NCI-H2081 (cell line): ENCODE measurements around the gene POLA1.
"Not testable (repeated sequence)": the region's sequence is repeated elsewhere in the genome, so short reads cannot be mapped to it uniquely, and the experiment has no call there.

ENCODE experiments used
- DNase-seq, 2 experiments: peaks; one replicate each; lab custom pipeline; 2025; lab: John Stamatoyannopoulos, UW

POLA1 gene

GRCh38 chrX:24799565-24799964, 105.8 kb downstream of the POLA1 start:
- no peak for DNase-seq

- DNase-seq: no peak
These were observed 111.5 kb downstream of the POLA1 start for GRCh38 chrX:24805201-24805600.

- not testable (repeated sequence) for DNase-seq
These were observed 126.1 kb downstream of the POLA1 start for GRCh38 chrX:24819807-24820206.

DNA sequence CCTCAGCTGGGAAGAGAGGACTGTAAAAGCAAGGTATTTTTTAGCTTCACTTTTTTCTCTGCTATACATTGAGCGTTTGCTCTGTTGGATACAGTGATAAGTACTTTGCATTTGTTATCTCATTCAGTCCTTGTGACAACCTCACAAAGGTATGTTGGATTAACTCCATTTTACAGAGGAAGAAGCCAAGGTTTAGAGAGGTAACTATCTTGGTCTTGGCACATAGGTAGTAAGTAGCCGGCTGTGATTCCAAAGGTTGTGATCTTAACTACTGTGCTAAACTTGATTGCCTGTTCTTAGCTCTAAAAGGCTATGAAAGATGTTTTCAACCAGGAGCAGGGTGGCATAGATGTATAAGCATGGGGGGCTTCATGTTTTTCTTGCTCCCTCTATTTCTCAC, 134.4 kb downstream of the POLA1 start:
- DNase-seq: no peak

DNA sequence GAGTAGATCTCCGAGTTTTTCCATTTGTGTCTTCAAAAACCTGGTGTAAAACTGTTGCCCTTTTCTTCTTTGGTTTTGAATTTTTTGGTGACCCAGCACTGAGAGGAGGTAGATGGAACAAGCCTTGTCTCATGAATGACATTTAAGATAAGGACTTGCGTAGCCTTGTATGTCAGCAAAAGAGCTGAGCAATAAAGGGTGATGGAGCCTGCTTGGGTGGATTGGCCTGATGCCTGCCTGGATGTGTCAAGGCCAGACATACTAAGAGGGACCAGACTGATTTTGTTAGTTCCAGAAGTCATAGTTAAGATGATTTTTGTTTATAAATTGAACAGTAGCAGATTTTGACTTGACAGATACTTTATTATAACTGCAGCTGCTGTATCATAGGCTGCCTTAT, 134.9 kb downstream of the POLA1 start:
- no peak for DNase-seq

GRCh38 chrX:24833695-24834094, 140.0 kb downstream of the POLA1 start:
- no peak for DNase-seq

GRCh38 chrX:24837966-24838365, 144.2 kb downstream of the POLA1 start:
- no peak for DNase-seq

- peak; percentile 27 to 49 for DNase-seq
These were observed 144.9 kb downstream of the POLA1 start for GRCh38 chrX:24838629-24839028.

DNA sequence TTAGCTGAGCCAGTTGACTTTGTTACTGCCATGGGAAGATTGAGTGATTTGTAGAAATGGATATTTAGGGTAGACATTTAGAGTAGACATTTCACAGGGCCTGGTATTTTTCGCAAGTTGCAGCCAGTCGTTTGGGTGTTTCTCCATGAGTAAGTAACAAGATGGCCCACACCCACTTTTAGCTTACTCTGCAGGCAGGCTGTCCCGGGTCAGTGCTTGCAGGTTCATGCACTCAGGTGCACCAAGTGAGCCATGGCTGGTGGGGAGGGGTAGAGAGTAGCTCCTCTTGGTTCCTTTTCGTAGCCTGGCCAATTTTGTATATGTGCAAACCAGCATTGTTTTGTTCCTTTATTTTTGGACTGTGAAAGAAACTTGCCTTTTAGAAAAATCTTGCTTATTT, 145.6 kb downstream of the POLA1 start:
- no peak for DNase-seq

DNA sequence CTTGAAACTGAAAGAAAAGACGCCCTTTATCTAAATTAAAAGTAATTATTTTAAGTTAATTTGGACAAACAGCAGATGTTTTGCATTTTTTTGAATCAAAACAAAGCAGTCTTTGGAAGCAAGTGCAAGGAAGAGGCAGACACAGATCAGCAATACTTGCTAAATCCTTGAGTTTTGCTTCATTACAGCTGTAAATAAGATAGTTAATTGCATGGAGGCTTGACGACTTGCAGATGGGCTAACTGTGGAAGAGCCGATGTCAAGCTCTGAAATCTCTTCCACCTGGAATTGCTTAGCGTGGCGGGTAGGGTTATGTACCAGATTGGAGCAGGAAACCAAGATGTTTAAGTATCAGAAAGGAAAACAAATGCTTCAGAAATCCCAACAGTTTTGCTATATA, 148.8 kb downstream of the POLA1 start:
- no peak for DNase-seq

DNA sequence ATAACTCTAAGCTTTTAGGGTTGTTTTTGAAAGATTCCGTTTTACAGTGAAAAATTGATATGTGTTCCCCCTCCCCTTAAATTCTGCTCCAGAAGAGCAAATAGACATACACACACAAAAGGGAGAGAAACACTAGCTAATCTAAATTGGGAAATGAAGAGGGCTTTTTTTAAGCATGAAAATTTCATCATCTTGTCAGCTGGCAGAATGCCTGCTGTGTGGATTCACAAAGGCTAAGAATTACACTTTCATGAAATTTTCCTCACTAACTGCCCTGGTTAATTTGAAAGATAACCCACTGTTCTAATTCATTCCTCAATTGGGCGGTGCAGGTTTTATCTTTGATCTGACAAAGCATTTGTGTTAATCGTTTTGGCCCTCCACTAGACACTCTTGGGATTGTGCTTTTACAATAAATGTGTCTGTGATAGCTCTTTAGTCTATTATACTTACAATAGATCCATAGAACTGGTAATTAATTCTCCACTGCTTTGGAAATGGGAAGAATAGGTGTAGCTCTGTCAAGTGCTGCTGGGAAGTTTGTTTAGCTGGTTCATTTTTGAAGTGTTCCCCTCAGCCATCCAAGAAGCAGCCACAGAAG, 152.9 kb downstream of the POLA1 start:
- DNase-seq: peak; percentile 15 to 54

DNA sequence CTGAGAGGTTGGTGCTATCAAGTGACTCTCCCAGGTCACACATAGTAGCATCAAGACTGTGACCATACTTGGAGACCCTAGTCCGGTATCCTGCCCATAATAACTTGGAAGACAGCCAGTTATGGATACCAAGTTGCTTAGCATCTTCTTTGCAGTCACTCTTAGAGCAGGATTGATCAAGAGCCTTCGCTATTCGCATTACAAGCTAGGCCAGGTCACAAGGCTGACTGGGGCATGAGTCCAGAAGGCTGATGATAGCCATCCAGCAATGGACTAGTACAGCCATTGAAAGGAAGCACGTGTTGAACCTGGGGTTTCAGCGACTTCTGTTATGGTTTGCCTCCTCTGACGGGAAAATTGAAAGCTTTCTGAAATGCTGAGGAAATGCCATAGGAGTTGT, 157.6 kb downstream of the POLA1 start:
- no peak for DNase-seq

DNA sequence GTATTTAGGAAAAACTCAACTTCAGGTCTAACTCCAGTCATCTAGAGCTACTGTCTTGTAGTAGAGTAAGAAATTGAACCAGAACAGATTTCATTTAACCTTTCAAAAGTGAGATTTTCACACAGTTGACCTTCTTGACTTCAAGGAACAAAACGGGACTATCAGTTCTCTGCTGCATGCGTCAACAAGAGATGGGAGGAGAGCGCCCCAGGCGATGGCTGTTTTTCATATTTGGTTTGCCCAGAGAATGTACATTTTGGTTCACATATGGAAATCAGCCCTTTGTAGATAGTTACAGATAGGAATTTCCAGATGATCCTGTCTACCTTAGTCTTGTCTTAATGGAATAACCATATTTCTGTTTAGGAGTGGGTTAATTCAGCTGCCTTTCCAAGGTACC, 158.1 kb downstream of the POLA1 start:
- no peak for DNase-seq

GRCh38 chrX:24858004-24858746, 164.5 kb downstream of the POLA1 start:
- DNase-seq: no peak

GRCh38 chrX:24859211-24859841, 165.6 kb downstream of the POLA1 start:
- no peak for DNase-seq

GRCh38 chrX:24860140-24860539, 166.4 kb downstream of the POLA1 start:
- DNase-seq: no peak

GRCh38 chrX:24862343-24862742, 168.6 kb downstream of the POLA1 start:
- no peak for DNase-seq

- not testable (repeated sequence) for DNase-seq
These were observed 170.1 kb downstream of the POLA1 start for GRCh38 chrX:24863779-24864178.

- DNase-seq: no peak
These were observed 176.4 kb downstream of the POLA1 start for GRCh38 chrX:24870143-24870542.

- no peak for DNase-seq
These were observed 181.0 kb downstream of the POLA1 start for GRCh38 chrX:24874604-24875247.

- peak; percentile 86 to 90 for DNase-seq
These were observed 183.0 kb downstream of the POLA1 start for GRCh38 chrX:24876530-24877287.

DNA sequence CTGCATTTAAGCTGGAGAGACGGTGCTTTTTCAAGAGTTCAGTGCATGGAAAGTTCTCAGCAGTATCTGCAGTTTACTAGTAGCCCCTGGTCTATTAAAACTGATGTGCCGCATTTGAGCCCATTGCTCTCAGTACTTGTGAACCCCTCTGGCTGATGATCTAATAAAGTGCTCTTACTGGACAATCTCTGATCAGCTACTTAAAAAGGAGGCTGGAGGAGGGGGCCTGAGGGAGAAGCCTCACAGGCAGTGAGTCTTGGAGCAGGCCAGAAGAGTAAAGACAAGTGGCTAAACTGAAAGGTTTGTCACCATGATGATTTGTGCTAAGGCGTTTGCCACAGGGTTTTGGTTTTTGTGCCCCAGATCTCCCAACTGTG, 183.6 kb downstream of the POLA1 start:
- no peak for DNase-seq
